ENCODE measurements around the gene PLXNA2. TPM values are rescaled to one million over a fixed set of nuclear protein-coding genes. Genes with fewer than 3 reads are reported as not detected.

Gene PLXNA2
- total and polyA plus RNA-seq, 7 donors = 4.4 to 33.6 (median 20.8) TPM

DNA sequence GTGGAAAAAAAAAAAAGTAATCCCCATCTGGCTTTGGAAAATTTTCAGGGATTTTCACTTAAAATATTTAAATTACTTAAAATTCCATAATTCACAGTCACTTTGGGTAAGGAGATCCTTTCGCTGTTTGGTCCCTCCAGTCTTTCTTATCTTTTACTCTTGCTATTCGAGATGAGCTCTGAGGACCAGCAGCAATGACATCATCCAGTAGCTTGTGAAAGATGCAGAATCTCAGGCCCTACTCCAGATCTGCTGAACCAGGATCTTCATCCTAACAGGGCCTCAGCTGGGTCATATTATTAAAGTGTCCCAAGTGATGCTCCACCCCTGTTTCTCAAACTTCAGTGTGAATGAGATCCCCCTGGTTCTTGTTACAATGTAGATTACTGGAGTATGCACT, 46.9 kb upstream of the PLXNA2 start:
- Histone ChIP-seq H3K27me3 (ENCODE audit: insufficient read depth in 3 of 3, low read length in 2 of 3) (peaks cover 0 to 2% (median 0%) of the 10 kb centered on the region in 3 donors), H3K9me3 (no peaks in the 10 kb centered on the region), H3K27ac (no peak overlapping the region), H3K4me3 (no peak overlapping the region), H3K4me1 (no peaks in the 10 kb centered on the region), H3K36me3 (ENCODE audit: insufficient read depth in 1 of 2, low read depth in 1 of 2) (no peaks in the 10 kb centered on the region)
- ATAC-seq = no peak
- intact Hi-C loops (cut with DNase I) = no loop called here
- 85 to 88% (median 86%) methylated on average over 2 of the region's 2 CpGs for WGBS, 3 donors
- TF ChIP-seq, protein P1, sequence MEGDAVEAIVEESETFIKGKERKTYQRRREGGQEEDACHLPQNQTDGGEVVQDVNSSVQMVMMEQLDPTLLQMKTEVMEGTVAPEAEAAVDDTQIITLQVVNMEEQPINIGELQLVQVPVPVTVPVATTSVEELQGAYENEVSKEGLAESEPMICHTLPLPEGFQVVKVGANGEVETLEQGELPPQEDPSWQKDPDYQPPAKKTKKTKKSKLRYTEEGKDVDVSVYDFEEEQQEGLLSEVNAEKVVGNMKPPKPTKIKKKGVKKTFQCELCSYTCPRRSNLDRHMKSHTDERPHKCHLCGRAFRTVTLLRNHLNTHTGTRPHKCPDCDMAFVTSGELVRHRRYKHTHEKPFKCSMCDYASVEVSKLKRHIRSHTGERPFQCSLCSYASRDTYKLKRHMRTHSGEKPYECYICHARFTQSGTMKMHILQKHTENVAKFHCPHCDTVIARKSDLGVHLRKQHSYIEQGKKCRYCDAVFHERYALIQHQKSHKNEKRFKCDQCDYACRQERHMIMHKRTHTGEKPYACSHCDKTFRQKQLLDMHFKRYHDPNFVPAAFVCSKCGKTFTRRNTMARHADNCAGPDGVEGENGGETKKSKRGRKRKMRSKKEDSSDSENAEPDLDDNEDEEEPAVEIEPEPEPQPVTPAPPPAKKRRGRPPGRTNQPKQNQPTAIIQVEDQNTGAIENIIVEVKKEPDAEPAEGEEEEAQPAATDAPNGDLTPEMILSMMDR (IDR thresholded peaks at IDR 0.05) = no peak
- DNase-seq = no peak

DNA sequence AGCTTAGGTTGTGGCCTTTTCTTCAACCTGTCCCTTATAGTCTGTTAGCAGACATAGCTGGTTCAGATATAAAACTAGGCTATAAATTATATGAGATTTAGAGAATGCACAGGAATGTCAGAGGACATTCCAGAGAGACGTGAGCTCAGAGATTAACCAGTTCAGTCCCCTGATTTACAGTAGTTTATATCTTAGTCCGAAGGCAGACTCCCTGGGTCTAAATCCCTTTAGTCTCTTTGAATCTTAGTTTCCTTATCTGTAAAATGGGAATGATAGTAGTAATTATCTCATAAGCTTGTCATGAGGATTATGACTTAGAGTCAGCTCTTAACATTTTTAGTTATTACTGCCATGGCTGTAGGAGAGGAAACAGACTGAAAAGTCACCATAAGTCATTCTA, 45.5 kb upstream of the PLXNA2 start:
- Histone ChIP-seq H3K4me3 (no peak overlapping the region), H3K4me1 (no peaks in the 10 kb centered on the region), H3K27ac (no peak overlapping the region), H3K36me3 (ENCODE audit: insufficient read depth in 1 of 2, low read depth in 1 of 2) (no peaks in the 10 kb centered on the region), H3K9me3 (no peaks in the 10 kb centered on the region), H3K27me3 (ENCODE audit: insufficient read depth in 3 of 3, low read length in 2 of 3) (peaks cover 0 to 2% (median 0%) of the 10 kb centered on the region in 3 donors)
- 56 to 65% (median 64%) methylated on average over 2 of the region's 2 CpGs for WGBS, 3 donors
- intact Hi-C loops (cut with DNase I) = no loop called here
- no peak for DNase-seq
- TF ChIP-seq, protein P1 (IDR thresholded peaks at IDR 0.05) = no peak
- ATAC-seq = no peak

DNA sequence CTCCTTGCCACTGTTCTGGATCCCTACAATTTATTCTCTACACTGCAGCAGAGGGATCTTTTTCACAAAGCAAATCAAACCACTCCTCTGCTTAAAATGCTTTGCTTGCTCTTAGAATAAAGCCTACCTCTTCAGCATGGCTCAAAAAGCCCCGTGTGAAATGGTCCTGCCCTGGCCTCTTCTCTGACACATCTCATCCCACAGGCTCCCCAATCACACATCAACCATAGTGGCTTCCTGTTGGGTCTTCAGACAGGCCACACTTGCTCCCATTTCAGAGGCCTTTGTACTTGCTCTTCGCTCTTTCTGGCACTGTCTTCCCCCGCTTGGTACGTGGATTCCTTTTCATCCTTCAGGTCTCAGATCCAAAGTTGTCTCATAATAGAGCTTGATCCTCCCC, 44.3 kb upstream of the PLXNA2 start:
- no peak overlapping the region for H3K27ac ChIP-seq
- intact Hi-C loops (cut with DNase I) = no loop called here
- H3K36me3 ChIP-seq (ENCODE audit: insufficient read depth in 1 of 2, low read depth in 1 of 2) = no peaks in the 10 kb centered on the region
- ATAC-seq (no peak), DNase-seq (no peak)
- TF ChIP-seq, protein P1 (IDR thresholded peaks at IDR 0.05) = no peak
- H3K27me3 ChIP-seq (ENCODE audit: insufficient read depth in 3 of 3, low read length in 2 of 3) = peaks cover 0 to 2% (median 0%) of the 10 kb centered on the region in 3 donors
- H3K9me3 ChIP-seq = no peaks in the 10 kb centered on the region
- no peaks in the 10 kb centered on the region for H3K4me1 ChIP-seq
- H3K4me3 ChIP-seq = no peak overlapping the region
- WGBS, 3 donors = 86 to 91% (median 87%) methylated on average over 4 of the region's 4 CpGs

DNA sequence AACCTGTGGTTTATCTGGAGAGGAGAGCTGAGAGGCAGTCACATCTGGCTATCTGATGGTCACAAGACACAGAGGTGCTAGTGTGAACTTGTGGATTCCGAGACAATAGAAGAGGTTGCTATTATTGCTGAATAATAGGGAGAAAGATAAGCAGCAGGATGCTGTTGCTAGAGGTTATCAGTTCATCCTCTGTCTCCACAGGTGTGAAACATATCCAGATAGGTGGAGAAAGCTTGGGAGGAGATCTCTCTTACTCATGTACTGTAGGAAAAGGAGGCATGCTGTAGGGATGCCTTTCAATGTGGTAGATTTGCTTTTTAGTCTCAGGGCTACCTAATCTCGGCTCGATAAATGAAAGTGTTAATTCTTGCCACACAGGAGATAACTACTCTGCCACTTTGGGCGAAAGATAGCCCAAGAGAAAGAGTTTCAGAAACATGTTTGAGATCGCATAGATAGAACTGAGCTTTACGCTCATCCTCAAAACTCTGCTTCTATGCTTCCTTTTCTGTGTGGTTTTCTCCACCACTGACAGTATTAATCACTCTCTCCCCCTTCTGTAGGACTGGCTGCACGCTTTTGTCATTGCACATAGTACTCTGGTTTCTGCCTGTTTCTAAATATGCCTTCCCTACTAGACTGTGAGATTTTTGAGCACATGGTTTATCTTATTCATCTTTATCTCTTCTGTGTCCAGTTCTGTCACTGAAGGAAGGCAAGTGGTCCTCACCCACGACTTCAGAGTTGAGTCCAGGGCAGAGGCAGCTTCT, 36.7 kb upstream of the PLXNA2 start:
- H3K4me1 ChIP-seq = no peaks in the 10 kb centered on the region
- no peak overlapping the region for H3K4me3 ChIP-seq
- ATAC-seq = no peak
- no peak for DNase-seq
- H3K27ac ChIP-seq = no peak overlapping the region
- H3K27me3 ChIP-seq (ENCODE audit: insufficient read depth in 3 of 3, low read length in 2 of 3) = peaks cover 0 to 3% (median 0%) of the 10 kb centered on the region in 3 donors
- TF ChIP-seq, protein P1 (IDR thresholded peaks at IDR 0.05) = no peak
- H3K9me3 ChIP-seq = no peaks in the 10 kb centered on the region
- 75 to 84% (median 78%) methylated on average over 8 of the region's 8 CpGs for WGBS, 3 donors
- no peaks in the 10 kb centered on the region for H3K36me3 ChIP-seq (ENCODE audit: insufficient read depth in 1 of 2, low read depth in 1 of 2)
- intact Hi-C loops (cut with DNase I) = no loop called here

Data from psoas muscle (tissue), 8 donors.